ENCODE data around the gene CCDC57.

DNA sequence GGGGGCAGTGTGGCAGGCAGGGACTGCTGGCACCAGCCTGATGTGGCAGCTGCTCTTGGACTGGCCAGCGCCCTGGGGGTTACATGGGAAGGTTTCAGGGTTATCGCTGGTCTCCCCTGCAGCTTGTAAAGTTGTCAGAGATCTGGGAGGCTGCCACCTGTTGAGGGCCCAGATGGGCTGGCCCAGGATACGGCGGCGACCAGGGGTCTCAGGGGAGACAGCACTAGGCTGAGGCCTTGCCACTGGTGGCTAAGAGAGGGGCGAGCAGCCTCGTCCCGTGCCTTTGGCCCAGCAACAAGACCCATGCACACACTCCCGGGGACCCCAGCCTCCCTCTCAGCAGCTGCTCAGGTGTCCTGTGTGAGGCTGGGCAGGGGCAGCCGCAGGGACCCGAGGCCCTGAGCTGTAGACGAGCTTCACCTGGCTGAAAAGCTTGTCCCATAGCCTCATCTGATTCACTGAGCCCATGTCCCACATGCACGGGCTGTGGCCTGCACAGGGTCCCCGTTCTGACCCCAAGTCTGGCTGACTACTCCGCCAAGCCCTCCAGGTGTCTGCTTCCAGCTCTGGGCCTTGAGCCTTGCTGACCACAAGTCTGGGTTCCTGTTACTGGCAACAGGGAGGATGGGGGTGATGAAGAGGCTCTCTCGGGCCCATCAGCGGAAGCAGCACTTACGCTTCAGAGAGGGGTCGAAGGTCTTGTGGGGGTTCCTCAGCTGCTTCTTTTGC, 153.2 kb downstream of the CCDC57 start:
- no peak for TF ChIP-seq CTCF (IDR thresholded peaks at IDR 0.05; ENCODE audit: poor library complexity)
- no peak for TF ChIP-seq EZH2 (IDR thresholded peaks at IDR 0.05; ENCODE audit: borderline replicate concordance)
- no peak for TF ChIP-seq EZH2phosphoT487 (IDR thresholded peaks at IDR 0.05; ENCODE audit: low read depth, severe bottlenecking, unreplicated experiment)

All from hepatocyte (in vitro differentiated cells).